ENCODE measurements around the gene LHFPL6. TPM values are rescaled to one million over a fixed set of nuclear protein-coding genes. Genes with fewer than 3 reads are reported as not detected.

Gene LHFPL6
- total RNA-seq, 2 donors from 2014 or later = 7.5 to 40.0 TPM

- no peaks in the 10 kb centered on the region for H3K9me3 ChIP-seq
- 93% methylated on average over 3 of the region's 3 CpGs for WGBS
- H3K4me1 ChIP-seq (replicated peaks) = no peaks in the 10 kb centered on the region
- DNase-seq (ENCODE audit: low spot score) = no peak
- H3K36me3 ChIP-seq = no peaks in the 10 kb centered on the region
- H3K27ac ChIP-seq = no peak overlapping the region
- TF ChIP-seq POLR2AphosphoS5 (IDR thresholded peaks at IDR 0.05) (no peak), POLR2A (IDR thresholded peaks at IDR 0.05) (no peak), CTCF (IDR thresholded peaks at IDR 0.05) (no peak)
- intact Hi-C loops (cut with DNase I) = no loop called here
- H3K4me3 ChIP-seq = no peak overlapping the region
- no peaks in the 10 kb centered on the region for H3K27me3 ChIP-seq (replicated peaks; ENCODE audit: insufficient read depth)
These were observed 133.3 kb downstream of the LHFPL6 start for GRCh38 chr13:39469676-39470075.

DNA sequence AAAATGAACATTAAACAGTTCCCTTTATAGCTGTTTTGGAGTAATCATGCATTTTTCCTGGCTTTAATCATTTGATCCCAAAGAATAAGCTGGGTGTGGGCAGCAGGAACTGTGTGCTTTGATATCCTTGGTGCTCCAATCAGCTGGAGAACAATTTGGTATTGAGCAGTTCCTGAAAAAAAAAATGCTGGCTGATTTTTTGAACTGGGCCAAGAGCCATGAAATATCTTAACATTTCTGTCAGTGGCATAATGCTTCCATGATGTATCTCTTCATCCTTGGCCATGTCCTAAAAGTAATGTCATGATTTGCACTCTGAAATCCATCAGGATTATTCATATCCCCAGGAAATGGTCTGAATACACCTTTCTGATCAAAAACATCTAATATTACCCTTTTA, 134.7 kb downstream of the LHFPL6 start:
- Histone ChIP-seq H3K4me1 (replicated peaks) (no peaks in the 10 kb centered on the region), H3K27ac (no peak overlapping the region), H3K36me3 (no peaks in the 10 kb centered on the region), H3K4me3 (no peak overlapping the region), H3K27me3 (replicated peaks; ENCODE audit: insufficient read depth) (no peaks in the 10 kb centered on the region), H3K9me3 (no peaks in the 10 kb centered on the region)
- intact Hi-C loops (cut with DNase I) = no loop called here
- no peak for DNase-seq (ENCODE audit: low spot score)
- no peak for TF ChIP-seq POLR2A (IDR thresholded peaks at IDR 0.05)
- TF ChIP-seq POLR2AphosphoS5 (IDR thresholded peaks at IDR 0.05) = no peak
- TF ChIP-seq CTCF (IDR thresholded peaks at IDR 0.05) = no peak

DNA sequence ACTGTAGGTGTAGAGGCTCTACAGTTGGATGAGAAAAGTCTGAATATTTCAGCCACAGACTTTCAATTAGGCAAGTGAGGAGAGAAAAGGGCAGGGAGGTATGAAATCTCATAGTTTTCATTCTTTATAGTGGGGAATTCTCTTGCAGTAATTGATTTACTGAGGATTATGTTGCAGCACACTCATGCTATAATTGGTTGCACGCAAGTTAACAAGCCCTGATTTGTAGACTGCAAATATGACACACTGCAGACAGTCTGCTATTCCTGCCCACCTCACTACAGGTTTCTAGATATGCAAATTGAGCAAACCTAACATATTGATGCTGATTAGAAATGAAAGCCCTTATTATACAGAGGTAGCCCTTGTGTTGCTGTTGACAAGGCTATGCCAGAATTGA, 139.4 kb downstream of the LHFPL6 start:
- intact Hi-C loops (cut with DNase I) = no loop called here
- H3K27me3 ChIP-seq (replicated peaks; ENCODE audit: insufficient read depth) = no peaks in the 10 kb centered on the region
- no peak overlapping the region for H3K27ac ChIP-seq
- H3K4me3 ChIP-seq = no peak overlapping the region
- TF ChIP-seq POLR2A (IDR thresholded peaks at IDR 0.05) (no peak), CTCF (IDR thresholded peaks at IDR 0.05) (no peak)
- no peak for DNase-seq (ENCODE audit: low spot score)
- no peaks in the 10 kb centered on the region for H3K9me3 ChIP-seq
- H3K36me3 ChIP-seq = no peaks in the 10 kb centered on the region
- no peaks in the 10 kb centered on the region for H3K4me1 ChIP-seq (replicated peaks)
- 58% methylated on average over 1 of the region's 1 CpG for WGBS

DNA sequence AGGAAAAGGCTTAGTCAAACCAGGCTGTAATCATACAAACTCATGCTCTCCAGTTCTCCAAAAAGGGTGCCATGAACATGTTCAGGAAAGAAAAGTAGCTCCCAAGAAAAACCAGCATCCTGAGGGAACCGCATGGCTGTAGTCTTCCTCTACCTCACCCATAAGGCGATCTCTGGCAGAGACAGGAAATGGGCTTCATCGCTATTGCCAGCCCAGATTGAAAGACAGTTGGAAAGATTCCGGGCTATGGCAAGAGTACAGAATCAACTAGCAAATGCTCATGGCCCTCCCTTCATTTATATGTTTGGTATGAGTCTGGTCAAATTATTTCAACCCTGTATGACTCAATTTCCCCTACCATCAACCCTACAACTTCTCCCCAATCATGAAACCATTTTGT, 140.1 kb downstream of the LHFPL6 start:
- Histone ChIP-seq H3K27me3 (replicated peaks; ENCODE audit: insufficient read depth) (no peaks in the 10 kb centered on the region), H3K9me3 (no peaks in the 10 kb centered on the region), H3K36me3 (no peaks in the 10 kb centered on the region), H3K4me1 (replicated peaks) (no peaks in the 10 kb centered on the region), H3K27ac (no peak overlapping the region), H3K4me3 (no peak overlapping the region)
- DNase-seq (ENCODE audit: low spot score) = no peak
- no peak for TF ChIP-seq CTCF (IDR thresholded peaks at IDR 0.05)
- intact Hi-C loops (cut with DNase I) = no loop called here
- 83% methylated on average over 4 of the region's 4 CpGs for WGBS

DNA sequence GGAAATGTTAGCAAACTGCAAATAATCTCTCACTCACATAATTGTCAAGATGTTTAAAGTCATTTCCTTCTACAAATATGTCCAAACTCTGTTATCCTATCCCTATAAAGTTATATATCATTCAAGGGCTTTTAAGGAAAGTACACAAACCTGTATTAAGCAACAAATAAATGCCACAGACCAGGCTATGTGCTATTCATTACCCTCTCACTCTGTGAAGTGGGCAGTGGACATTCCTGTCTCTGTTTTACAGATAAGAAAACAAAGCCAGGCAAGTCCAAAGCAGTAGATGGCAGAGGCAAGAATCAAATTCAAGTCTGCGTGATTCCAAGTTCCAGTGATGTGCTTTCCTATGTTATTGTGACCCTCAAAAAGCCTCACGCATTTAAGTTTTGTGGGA, 140.6 kb downstream of the LHFPL6 start:
- H3K4me1 ChIP-seq (replicated peaks) = no peaks in the 10 kb centered on the region
- H3K36me3 ChIP-seq = no peaks in the 10 kb centered on the region
- 45% methylated on average over 2 of the region's 2 CpGs for WGBS
- H3K9me3 ChIP-seq = no peaks in the 10 kb centered on the region
- no peak for TF ChIP-seq POLR2A (IDR thresholded peaks at IDR 0.05)
- TF ChIP-seq CTCF (IDR thresholded peaks at IDR 0.05) = no peak
- peak; percentile 37 for TF ChIP-seq POLR2AphosphoS5 (IDR thresholded peaks at IDR 0.05)
- intact Hi-C loops (cut with DNase I) = no loop called here
- no peak overlapping the region for H3K27ac ChIP-seq
- no peaks in the 10 kb centered on the region for H3K27me3 ChIP-seq (replicated peaks; ENCODE audit: insufficient read depth)
- DNase-seq (ENCODE audit: low spot score) = peak; percentile 26
- H3K4me3 ChIP-seq = no peak overlapping the region

Measured in prostate gland (tissue), 2 donors.